DMS153 treated with DMSO at 0.1 percent for 48 hours (cell line): Measurements from ENCODE around the gene DBN1.

Experiments
- DNase-seq: peaks from one replicate; lab custom pipeline; 2025; ENCODE audit not compliant: unreplicated experiment; lab: John Stamatoyannopoulos, UW

Gene DBN1

GRCh38 chr5:177475563-177476427 lies 2.4 kb upstream of the DBN1 start:
- DNase-seq, result no peak

DNA sequence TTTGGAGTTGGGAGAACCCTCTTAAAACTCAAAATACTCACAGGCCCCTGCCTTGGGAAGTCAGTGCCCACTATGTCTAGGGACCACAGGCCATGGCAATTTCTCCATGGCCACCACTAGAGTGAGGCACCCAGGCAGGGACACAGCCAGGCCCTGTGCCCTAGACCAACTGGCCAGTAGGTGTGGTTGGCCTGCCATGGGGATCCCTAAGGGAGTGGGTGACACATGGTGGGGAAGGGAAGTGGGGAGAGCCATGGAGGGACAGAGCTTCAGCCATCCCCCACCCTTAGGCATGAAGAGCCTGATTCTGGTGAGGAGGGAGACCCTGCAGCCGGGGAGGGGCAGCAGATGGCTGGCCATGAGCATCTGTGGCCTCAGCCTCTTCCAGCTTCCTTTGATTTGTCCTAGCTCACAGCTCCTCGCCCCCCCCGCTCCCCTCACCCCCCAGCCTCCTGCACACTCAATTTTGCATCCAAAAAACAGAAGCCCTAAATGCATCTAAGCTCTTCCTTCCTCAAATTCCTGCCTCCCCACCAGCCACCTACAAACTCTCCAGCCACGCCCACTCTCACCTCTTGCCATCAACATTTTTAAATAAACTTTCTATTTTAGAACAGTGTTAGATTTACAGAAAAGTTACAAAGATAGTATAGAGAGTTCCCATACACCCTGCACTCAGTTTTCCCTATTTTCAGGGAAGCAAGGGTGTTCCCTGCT lies 1.6 kb upstream of the DBN1 start:
- no peak for DNase-seq

- no peak for DNase-seq
Observed at GRCh38 chr5:177474002-177474476, 605 bp upstream of the DBN1 start.

GRCh38 chr5:177472460-177473442 lies 683 bp downstream of the DBN1 start:
- no peak for DNase-seq

DNA sequence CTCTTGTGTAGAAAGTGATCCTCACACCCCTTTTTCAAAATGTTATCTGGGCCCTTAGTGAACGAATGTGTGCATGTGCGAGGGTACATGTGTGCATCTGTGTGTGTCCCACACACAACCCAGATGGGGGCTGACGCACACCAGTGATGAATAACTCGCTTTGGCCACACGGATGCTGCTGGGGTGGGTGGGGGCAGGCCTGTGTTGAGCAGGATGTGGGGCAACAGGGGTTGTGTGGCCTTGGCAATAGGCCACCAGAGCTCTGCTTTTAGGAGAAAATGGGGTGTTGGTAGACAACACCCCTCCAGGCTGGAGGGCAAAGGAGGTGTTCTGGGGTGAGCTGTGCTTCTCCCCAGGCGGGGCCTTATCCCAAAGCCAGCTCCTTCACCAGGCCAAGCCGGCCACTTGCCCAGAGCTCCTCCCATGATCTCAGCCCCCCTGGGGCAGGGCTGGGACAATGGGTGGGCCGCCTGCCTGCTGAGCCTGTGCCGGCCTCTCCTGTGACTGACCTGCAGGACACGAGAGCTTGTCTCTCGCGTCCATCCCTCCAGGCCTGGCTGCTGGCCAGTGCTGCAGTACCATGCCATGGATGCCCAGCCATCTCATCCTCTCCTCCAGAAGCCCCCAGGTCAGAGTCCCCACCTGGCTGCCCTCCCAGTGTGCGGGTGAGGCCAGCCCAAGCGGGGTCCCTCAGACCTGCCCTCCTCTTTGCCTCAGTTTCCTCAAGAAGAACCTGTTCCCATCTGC lies 1.7 kb downstream of the DBN1 start:
- DNase-seq, result no peak

DNA sequence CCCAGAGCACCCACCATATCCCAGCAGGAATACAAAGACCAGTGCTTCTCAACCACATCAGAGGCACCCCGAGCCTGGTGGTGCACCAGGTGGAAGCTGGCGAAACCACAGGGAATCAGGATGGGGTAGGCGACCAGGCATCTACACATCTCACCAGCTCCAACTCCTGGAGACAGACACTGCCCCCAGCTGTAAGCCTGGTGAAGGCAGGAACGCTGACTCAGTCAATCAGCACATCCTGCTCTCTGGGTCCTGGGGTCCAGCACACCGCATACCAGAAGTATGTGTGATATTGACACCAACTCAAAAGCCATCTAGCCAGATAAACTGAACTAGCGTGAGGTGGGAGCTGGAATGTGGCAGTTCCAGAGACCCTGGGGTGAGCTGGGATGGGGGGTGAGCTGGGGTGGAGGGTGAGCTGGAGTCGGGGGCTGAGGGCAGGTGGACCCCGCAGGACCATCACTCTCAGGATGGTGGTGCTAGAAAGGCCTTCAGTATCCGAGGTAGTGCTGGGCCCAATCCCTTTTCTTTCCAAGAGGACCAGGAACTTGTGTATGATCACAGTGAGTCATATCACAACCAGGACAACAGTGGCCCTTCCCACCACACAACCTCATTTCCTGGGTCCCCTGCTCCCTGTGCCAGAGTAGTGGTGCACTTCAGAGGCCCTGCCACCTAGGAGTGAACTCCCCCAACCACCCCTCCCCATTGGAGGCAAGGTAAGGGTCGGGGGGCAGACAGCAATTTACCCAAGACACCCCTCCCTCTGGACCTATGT lies 2.5 kb downstream of the DBN1 start:
- no peak for DNase-seq

DNA sequence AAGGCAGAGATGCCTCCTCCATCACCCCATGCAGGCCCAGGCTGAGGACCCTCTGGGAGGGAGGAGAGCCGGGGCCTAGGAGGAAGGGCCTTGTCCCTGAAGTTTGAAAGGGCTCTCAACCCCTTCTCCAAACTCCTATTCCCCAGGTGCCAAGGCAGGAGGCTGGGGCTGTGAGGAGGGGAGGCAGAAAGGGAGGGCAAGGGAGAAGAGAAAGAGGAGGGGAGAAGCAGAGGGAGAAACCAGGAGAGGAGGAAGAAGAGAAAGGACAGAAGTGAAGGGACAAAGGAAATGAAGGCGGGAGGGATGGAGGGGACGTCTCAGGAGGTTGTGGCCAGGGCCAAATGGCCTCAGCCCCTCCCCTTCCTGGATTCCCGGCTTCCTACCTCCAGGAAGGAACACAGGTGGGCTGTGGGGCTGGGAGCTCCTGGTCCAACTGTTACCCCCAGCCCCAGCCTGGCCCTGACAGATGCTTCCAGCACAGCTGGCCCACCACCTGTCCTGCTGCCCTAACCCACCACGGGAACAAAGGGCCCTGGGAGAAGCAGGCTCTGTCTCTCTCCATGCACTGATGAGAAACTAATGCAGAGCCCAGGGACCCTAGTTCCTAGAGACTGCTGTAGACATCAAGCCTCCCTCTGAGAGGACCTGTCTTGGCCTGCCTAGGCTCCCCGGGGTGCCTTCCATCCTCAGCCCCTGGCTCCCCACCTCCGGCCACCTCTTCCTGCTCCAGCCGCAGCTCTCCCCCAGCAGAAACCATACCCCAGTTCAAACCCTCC lies 3.5 kb downstream of the DBN1 start:
- no peak for DNase-seq

DNA sequence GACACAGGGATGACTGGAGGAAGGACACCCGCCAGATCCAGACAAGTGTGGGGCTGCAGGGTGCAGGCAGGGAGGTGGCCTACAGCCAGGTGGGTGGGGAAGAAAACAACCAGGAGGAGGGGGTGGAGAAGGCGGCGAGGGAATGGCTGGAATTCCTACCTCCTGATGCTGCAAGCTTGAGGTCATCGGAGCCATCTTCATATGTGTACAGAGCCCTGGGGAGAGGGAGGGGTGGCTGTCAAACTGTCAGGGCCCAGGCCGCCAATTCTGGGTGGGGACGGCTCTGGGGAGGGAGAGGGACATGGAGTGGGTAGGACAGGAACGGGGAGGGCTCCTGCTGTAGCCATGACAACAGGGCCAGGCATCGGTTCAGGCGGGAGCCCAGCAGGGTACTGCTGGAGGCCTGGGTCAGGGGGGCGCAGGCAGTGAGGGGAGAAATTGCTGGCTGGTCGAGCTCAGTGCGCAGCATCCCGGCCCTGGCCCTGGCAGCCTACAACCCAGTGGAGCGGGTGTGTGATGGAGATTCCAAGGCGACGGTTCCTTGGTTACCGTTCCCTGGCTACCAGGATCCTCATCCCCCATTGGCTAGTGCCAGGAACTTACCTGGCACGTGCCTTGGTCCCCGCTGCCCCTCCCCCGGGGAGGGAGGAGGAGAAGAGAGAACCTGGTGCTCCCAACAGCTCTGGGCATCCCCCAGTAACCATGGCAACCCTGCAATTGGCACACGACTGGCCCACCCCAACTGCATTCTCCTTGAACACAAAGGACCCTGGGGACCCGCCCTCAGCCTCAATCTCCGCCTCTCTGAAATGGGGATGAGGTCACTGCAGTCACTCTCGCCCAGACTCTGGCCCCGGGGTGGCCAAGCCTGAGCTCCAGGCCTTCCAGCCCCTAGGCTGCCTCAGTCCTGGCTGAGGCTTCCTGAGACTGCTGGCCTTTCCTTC lies 4.5 kb downstream of the DBN1 start:
- no peak for DNase-seq

DNA sequence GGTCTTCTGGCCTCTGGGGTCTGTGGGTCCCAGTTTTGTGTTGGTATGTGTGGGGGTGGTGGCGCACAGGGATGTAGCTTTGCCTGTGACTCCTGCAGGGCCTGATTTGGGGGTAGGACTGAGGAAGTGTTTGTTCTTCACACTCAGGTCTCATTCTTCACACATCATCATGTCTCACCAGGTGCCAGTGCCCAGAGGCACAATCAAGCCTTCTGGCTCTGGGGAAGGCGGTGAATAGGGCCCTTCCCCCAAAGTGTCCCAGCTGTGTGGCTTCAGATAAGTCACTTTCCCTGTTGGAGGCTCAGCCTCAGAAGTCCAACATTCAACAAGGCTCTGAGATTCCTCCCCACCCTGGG lies 5.1 kb downstream of the DBN1 start:
- no peak for DNase-seq

DNA sequence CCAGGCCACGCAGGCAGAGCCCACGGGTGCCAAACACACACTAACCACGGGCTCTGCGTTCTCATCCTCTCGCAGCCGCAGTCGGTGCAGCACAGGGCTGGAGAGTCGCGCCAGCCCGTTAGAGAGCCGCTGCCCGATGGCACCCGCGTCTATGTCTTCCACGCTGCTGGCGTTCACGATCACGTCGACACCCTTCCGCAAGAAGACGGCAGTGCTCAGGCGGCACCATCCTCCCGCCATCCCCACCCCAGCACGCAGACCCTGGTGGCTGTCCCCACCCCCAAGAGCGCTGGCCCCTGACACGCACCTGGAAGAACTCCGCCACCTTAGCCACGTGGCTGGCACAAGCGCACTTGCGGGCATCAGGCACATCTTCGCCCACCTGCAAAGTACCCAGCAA lies 6.0 kb downstream of the DBN1 start:
- no peak for DNase-seq

GRCh38 chr5:177466861-177467260 lies 6.6 kb downstream of the DBN1 start:
- no peak for DNase-seq

GRCh38 chr5:177465044-177465443 lies 8.4 kb downstream of the DBN1 start:
- no peak for DNase-seq

- DNase-seq, result no peak
Observed at GRCh38 chr5:177462021-177462670, 11.3 kb downstream of the DBN1 start.

DNA sequence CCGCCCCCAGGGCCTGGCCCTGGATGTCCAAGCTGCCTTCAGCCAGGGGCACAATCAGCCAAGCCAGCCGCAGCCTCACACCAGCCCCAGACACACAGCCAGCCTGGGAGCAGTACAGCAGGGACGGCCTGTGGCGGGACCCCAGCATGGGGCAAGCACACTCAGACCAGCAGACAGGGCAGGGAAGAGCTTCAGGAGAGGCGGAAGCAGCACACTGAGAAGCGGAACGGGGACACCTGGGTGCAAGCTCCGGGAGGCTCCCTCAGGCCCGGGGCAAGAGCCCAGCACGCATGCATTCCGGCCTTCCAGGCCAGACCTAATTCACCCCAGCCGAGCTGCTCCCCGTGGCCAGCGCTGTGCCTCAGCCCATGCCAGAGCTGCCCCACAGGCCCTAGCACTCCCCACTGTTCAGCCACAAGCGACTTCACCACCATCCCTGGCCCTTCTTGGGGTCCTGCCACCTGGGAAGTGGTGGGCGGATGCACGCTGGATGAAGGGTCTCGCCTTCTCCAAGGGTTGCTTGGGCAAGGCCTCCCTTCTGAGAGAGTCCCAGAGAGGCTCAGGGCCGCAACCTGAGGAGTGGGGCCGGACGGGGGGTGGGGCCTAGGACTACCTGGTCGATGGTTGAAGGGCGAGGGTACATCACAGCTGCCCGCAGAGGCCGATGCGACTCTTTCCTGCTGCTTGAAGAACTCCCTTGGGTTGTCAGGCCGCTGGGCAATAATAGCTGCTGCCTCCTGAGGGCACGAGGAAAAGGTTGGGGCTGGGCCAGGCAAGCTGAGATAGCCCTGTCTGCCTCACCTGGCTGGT lies 13.4 kb downstream of the DBN1 start:
- DNase-seq, result no peak

DNA sequence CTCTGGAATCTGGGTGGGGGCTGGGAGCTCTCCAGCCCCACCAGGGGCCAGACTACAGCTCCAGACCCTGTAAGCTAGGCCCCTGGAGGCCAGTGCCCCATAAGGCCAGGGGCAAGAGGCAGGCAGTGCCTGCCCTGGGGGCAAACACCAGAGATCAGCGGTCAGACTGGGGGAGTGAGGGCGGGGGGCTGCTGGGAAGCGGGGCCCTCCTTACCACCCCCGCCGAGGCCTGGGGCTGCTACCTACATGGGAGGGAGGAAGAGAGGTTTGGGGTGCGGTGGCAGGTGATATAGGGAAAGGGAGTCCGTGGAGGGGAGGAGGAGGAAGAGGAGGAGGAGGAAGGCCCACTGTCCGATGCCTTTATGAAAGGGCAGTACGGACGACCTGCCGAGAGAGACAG lies 14.1 kb downstream of the DBN1 start:
- DNase-seq, result no peak

DNA sequence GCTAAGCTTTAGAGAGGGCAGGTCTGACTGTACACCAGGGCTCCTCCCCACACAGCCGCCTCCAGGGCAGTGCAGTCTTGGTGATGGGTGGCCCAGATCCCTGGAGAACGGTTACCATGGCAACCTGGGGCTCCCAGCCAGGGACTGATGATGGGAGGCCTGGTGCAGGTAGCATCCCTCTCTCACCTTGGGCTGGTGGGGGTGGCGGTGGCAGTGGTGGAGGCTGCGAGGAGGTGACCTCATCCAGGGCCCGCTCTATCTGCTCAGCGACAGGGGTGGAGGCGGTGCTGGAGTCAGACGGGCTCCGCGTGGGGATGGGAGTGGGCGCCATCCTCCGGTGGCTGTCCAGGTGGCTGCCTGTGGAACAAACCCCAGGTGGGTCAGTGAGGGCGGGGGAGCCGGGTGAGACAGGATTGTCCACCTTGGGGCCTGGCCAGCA lies 14.5 kb downstream of the DBN1 start:
- no peak for DNase-seq
